Spleen (tissue), 11 donors: Measurements from ENCODE around the gene PLK3. TPM values are rescaled to one million over a fixed set of nuclear protein-coding genes. Genes with fewer than 3 reads are reported as not detected.

Experiments
- DNase-seq: peaks from one replicate; pipeline ENCODE4 v3.0.0-alpha.2; 2020
- H3K27ac ChIP-seq, 8 donors: fragments of 200-600 bp; sonication (generic) in 7 of 8; 1 replicate in 4 of 8; 2 replicates in 4 of 8; pipeline versions ENCODE4 v1.5.0 to v1.8.0; 2016 to 2021; ENCODE audit warnings: inconsistent platforms in 4 of 8, mild to moderate bottlenecking in 4 of 8, moderate library complexity in 1 of 8
- H3K27me3 ChIP-seq, 7 donors: fragments of 200-600 bp; sonication (generic) in 6 of 7; replicated peaks in 1 of 7; 1 replicate in 4 of 7; 2 replicates in 3 of 7; pipeline versions ENCODE4 v1.5.0 to v1.8.0; 2016 to 2021; ENCODE audit warnings: inconsistent platforms in 3 of 7, mild to moderate bottlenecking in 1 of 7
- H3K36me3 ChIP-seq, 6 donors: fragments of 200-600 bp; sonication (generic) in 5 of 6; 1 replicate in 4 of 6; 2 replicates in 2 of 6; pipeline versions ENCODE4 v1.5.0 to v1.8.0; 2016 to 2021; ENCODE audit warnings: inconsistent platforms in 2 of 6
- H3K4me1 ChIP-seq, 6 donors: fragments of 200-600 bp; sonication (generic) in 5 of 6; 1 replicate in 3 of 6; 2 replicates in 3 of 6; pipeline versions ENCODE4 v1.5.0 to v1.8.0; 2016 to 2021; ENCODE audit warnings: inconsistent platforms in 3 of 6
- H3K4me3 ChIP-seq, 8 donors: fragments of 200-600 bp; sonication (generic) in 7 of 8; 1 replicate in 4 of 8; 2 replicates in 4 of 8; pipeline versions ENCODE4 v1.5.0 to v1.8.0; 2016 to 2021; ENCODE audit warnings: inconsistent platforms in 4 of 8, mild to moderate bottlenecking in 4 of 8, moderate library complexity in 2 of 8
- H3K9me3 ChIP-seq, 8 donors: fragments of 200-600 bp; sonication (generic) in 7 of 8; 1 replicate in 4 of 8; 2 replicates in 4 of 8; pipeline versions ENCODE4 v1.5.0 to v1.8.0; 2016 to 2021; ENCODE audit warnings: inconsistent platforms in 4 of 8
- CTCF ChIP-seq, 11 experiments: fragments of 200-600 bp in 7 of 11; fragments of 450-650 bp in 4 of 11; sonication (generic) in 4 of 11; IDR thresholded peaks in 8 of 11; conservative IDR thresholded peaks in 3 of 11; 1 replicate in 7 of 11; 2 replicates in 4 of 11; pipeline versions ENCODE4 v1.4.0 to v1.8.0; 2016 to 2021; ENCODE audit warnings: antibody characterized with exemption in 11 of 11, inconsistent platforms in 4 of 11, mild to moderate bottlenecking in 1 of 11
- POLR2A ChIP-seq, 3 donors: fragments of 450-650 bp; IDR thresholded peaks; one replicate each; pipeline ENCODE4 v1.5.1; 2017; ENCODE audit warnings: antibody characterized with exemption in 3 of 3, mild to moderate bottlenecking in 1 of 3
- POLR2AphosphoS5 ChIP-seq, 3 donors: sonication (generic); formaldehyde crosslinking; IDR thresholded peaks; one replicate each; pipeline ENCODE4 v1.5.1; 2017; ENCODE audit warnings: antibody characterized with exemption in 3 of 3
- WGBS, 5 donors: extraction: QIAGEN DNeasy Blood & Tissue Kit in 3 of 5; methylation state at CpG; one replicate each; pipeline versions ENCODE4 v1.1.5 to v1.1.7; 2013 to 2018; 5-methylcytosine and 5-hydroxymethylcytosine counted together
- intact Hi-C: fragments of 100-400 bp; cut with DNase I; formaldehyde crosslinking; loops from one replicate; pipeline ENCODE4 v1.15.0; 2023; ENCODE audit warnings: low total_unique reads
- polyA plus RNA-seq, 3 donors: library from polyadenylated mRNA; stranded (reverse); fragments of 200-250 nt; gene quantifications; one replicate each; pipeline ENCODE4 v1.2.1, GENCODE V29; 2013
- total RNA-seq, 7 donors: library from RNA; depleted of rRNA in 3 of 7; stranded (reverse); fragments of >200 nt in 3 of 7; fragmentation: NEBNext Ultra II Directional in 4 of 7; extraction: Animal tissue kit (Norgen Biotek cat#: 25700) in 4 of 7; gene quantifications; one replicate each; pipeline versions ENCODE4 v1.1.0 to v1.2.1, GENCODE V29; 2016 to 2021
- donor health status: healthy with polysubstance abuse.
- donor health status: DM: no; HTN: no; CAD: no; lungs with moderate emphysema.
- donor health status: DM: no; HTN: no; CAD: no.
- donor health status: Bipolar disorder and iron deficiency.
- donor health status: healthy.
- donor health status: DM: no; HTN: no; CAD: no.
- donor health status: DM: yes; HTN: yes; CAD: no.

PLK3 gene
- total and polyA plus RNA-seq, 10 donors = 14.7 to 51.7 (median 27.6) TPM

- intact Hi-C loops = no loop called here
- H3K4me1 ChIP-seq = peaks cover 15 to 52% (median 36%) of the 10 kb centered on the region in 6 donors
- H3K27me3 ChIP-seq = no peaks in the 10 kb centered on the region
- peak; percentile 44 for DNase-seq
- no peaks in the 10 kb centered on the region for H3K9me3 ChIP-seq
- no peak for TF ChIP-seq CTCF (IDR thresholded peaks at IDR 0.05 in 8 of 11, conservative IDR thresholded peaks at IDR 0.05 in 3 of 11)
- TF ChIP-seq POLR2A (IDR thresholded peaks at IDR 0.05) = no peak
- TF ChIP-seq POLR2AphosphoS5 (IDR thresholded peaks at IDR 0.05) = peak in 1 of 3 donors; percentile 6
- H3K36me3 ChIP-seq = peaks cover 0 to 61% (median 54%) of the 10 kb centered on the region in 6 donors
- H3K27ac ChIP-seq = peak overlapping the region in 5 of 8 donors; percentile 26 to 98 (median 96)
- peak overlapping the region in 3 of 8 donors; percentile 77 to 93 (median 84) for H3K4me3 ChIP-seq
- 68 to 86% (median 81%) methylated on average over 7 to 14 of the region's 14 CpGs for WGBS, 5 donors
Observed at GRCh38 chr1:44777547-44777946, 22.6 kb upstream of the PLK3 start.

- Histone ChIP-seq H3K27ac (peak overlapping the region in 3 of 8 donors; percentile 96 to 98 (median 98)), H3K9me3 (no peaks in the 10 kb centered on the region), H3K27me3 (no peaks in the 10 kb centered on the region), H3K4me3 (peak overlapping the region in 2 of 8 donors; percentile 6 to 84), H3K36me3 (peaks cover 0 to 61% (median 54%) of the 10 kb centered on the region in 6 donors), H3K4me1 (peaks cover 15 to 56% (median 38%) of the 10 kb centered on the region in 6 donors)
- intact Hi-C loops = no loop called here
- peak; percentile 68 for DNase-seq
- 66 to 80% (median 74%) methylated on average over 13 of the region's 13 CpGs for WGBS, 5 donors
- TF ChIP-seq CTCF (IDR thresholded peaks at IDR 0.05 in 8 of 11, conservative IDR thresholded peaks at IDR 0.05 in 3 of 11) = no peak
- TF ChIP-seq POLR2AphosphoS5 (IDR thresholded peaks at IDR 0.05) = peak in 1 of 3 donors; percentile 24
- no peak for TF ChIP-seq POLR2A (IDR thresholded peaks at IDR 0.05)
Observed at GRCh38 chr1:44777969-44778635, 22.1 kb upstream of the PLK3 start.

- no peak for DNase-seq
- Histone ChIP-seq H3K4me1 (peaks cover 20 to 64% (median 47%) of the 10 kb centered on the region in 6 donors), H3K36me3 (peaks cover 0 to 61% (median 54%) of the 10 kb centered on the region in 6 donors), H3K27me3 (no peaks in the 10 kb centered on the region), H3K27ac (peak overlapping the region in 1 of 8 donors; percentile 98), H3K4me3 (peak overlapping the region in 1 of 8 donors; percentile 6), H3K9me3 (no peaks in the 10 kb centered on the region)
- TF ChIP-seq POLR2A (IDR thresholded peaks at IDR 0.05) (no peak), POLR2AphosphoS5 (IDR thresholded peaks at IDR 0.05) (no peak), CTCF (IDR thresholded peaks at IDR 0.05 in 8 of 11, conservative IDR thresholded peaks at IDR 0.05 in 3 of 11) (no peak)
- WGBS, 5 donors = 84 to 92% (median 89%) methylated on average over 6 of the region's 6 CpGs
- intact Hi-C loops = no loop called here
Observed at GRCh38 chr1:44778705-44779576, 21.2 kb upstream of the PLK3 start.
